Activated naive CD4-positive, alpha-beta T cell treated with anti-CD3 and anti-CD28 coated beads, Interleukin-2, amount 50 U/mL, for 72 hours (primary cell): ENCODE data around the gene TGM2. TPM values are rescaled to one million over a fixed set of nuclear protein-coding genes. Genes with fewer than 3 reads are reported as not detected.
A peak's percentile ranks its signal among the peaks of the same experiment; 100 is the strongest.
"Not testable (repeated sequence)": the region's sequence is repeated elsewhere in the genome, so short reads cannot be mapped to it uniquely, and the experiment has no call there.

Experiments used
- ATAC-seq, 2 donors: fragments of 150-1000 bp; cut with Tn5 transposase; 2 replicates each; pipeline ENCODE4 v1.10.0; 2021; ENCODE audit warnings: mild to moderate bottlenecking in 2 of 2, moderate library complexity in 2 of 2
- DNase-seq, 2 donors: peaks; one replicate each; pipeline ENCODE4 v3.0.0; 2021 to 2022; ENCODE audit warnings: low spot score in 2 of 2
- H3K27ac Mint-ChIP-seq, 2 donors: one replicate each; pipeline ENCODE4 v1.8.0; 2022; ENCODE audit warnings: mild to moderate bottlenecking in 2 of 2, mixed read lengths in 2 of 2
- H3K36me3 Mint-ChIP-seq, 2 donors: one replicate each; pipeline ENCODE4 v1.8.0; 2022; ENCODE audit warnings: mixed read lengths in 2 of 2
- H3K9me3 Mint-ChIP-seq, 2 donors: one replicate each; pipeline ENCODE4 v1.8.0; 2022; ENCODE audit warnings: mixed read lengths in 2 of 2
- total RNA-seq, 2 donors: library from RNA; stranded (reverse); gene quantifications; one replicate each; pipeline ENCODE4 v1.2.3, GENCODE V29; 2022

TGM2 gene
- total RNA-seq, 2 donors from 2014 or later, result 0.10 TPM; not detected in 1

DNA sequence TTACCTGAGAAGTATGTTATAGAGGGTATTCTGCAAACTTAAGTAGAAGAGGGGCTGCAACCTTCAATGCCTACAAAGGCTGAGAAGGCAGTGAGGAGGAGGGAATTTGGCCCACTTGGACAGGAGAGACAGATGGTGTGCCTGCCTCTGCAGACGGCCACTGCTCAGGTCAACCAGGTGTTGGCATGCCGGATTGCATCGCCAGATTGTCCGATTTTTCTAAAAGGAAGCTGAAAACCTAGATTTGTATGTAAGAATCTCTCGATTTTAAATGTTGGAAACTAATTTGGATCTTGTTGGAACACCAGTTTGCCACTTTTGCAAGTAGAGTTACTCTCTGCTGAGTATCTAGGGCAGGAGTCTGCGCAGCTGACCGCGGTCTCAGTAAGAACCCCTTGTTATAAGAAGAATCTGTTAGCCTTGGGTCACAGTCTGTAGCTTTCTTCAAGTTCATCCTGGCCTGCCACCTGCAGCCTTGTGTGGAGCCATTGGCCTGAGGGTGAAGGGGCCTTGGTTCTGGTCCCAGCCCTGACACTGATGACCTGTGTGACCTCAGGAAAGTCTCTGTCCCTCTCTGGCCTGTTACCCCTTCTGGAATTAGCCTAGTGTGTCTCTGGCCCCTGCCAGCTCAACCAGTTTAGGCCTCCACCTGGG lies 54.4 kb downstream of the TGM2 start:
- ATAC-seq (no peak), DNase-seq (no peak)
- Mint-ChIP-seq H3K9me3 (no peaks in the 10 kb centered on the region), H3K36me3 (no peaks in the 10 kb centered on the region), H3K27ac (no peak overlapping the region)

DNA sequence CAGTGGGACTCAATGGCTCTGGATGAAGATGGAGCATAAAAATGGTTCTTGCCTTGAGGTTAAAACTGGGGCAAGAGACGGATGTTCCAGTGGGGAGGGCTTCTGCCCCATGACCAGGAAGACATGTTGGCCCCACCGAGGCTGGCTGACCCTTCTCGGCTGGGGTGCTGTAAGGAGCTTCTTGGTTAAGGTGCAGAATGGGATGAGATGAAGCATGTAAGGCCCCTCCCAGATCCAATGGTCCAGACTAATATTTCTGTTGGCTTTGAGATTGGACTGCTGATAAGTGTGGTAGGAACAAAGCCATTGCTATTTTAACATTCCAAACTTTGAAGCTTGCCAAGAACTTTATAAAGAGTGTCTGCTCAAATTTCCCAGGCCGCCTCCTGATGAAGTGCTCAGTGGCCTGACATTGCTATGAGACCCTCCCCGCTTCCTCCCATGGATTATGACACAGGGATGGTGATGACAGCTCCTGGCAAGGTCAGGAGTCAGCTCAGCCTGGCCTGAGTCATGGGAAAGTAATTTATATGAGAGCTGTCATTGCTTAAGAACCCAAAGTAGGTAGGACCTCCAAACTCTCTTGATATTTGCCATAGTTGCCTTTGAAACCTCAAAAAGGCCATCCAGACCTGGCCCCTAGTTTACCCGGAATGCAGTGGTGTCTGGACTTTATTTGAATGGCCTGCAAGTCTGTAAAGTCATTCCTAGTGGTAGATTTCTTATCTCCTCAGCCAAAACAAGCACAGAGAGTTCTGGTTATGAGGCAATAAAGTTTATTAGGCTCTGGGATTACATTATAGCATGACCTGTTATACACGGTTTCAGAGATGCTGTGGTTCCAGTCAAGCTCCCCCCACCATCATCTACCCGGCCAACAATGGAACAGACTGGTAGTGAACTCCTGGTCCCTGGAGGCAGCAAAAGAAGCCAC lies 55.2 kb downstream of the TGM2 start:
- no peaks in the 10 kb centered on the region for H3K36me3 Mint-ChIP-seq
- ATAC-seq (no peak), DNase-seq (no peak)
- no peaks in the 10 kb centered on the region for H3K9me3 Mint-ChIP-seq
- H3K27ac Mint-ChIP-seq, result no peak overlapping the region

DNA sequence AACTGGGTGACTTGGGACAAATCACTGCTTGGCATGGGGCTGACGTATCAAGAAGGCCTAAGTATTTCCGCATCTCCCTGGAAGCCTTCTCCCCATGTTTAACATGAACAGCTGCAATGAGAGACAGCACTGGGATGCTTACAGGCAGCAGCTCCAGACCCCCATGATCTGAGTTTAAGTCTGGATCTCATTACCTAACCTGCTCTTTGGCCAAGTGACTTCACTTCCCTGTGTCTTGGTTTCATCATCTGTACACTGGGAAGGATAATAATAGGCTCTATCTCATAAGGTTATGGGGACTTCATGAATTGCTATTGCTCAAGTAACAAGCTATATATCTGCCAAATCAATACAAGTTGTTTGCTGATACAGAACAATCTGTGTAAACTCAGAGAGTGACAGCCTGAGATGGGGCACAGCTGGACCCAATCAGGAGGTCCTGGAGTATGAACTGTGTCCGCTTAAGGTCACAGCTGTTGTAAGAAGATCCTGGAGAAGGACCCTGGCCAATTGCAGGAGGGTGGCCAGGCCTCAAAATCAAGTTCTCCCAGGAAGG lies 56.0 kb downstream of the TGM2 start:
- Mint-ChIP-seq H3K36me3 (no peaks in the 10 kb centered on the region), H3K9me3 (no peaks in the 10 kb centered on the region), H3K27ac (peak overlapping the region in 1 of 2 donors; percentile 56)
- ATAC-seq, result no peak
- DNase-seq, result no peak

DNA sequence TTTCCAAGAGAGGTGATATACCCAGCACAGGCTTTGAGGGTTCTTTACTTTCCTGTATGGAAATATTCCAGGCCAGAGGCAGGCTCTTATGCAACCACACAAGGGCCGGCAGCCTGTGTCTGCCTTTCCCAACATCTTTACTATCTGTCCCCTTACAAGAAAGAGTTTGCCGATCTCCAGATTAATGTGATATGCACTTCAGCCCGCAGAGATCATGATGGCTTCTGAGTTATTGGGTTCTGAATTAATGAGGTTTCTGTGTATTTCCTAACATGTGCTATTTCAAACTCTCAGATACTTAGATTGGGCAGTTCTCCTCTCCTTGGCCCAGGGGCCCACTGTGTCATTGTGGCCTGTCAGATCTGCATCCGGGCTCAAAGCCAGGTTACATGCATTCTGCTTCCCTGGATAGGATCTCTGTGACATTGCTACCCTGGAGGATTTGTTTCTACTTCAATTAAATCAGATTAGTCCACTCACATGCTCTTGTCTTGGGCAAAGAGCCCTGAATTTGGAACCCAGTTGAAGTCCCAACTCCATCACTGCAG lies 56.6 kb downstream of the TGM2 start:
- ATAC-seq, result no peak
- no peaks in the 10 kb centered on the region for H3K9me3 Mint-ChIP-seq

DNA sequence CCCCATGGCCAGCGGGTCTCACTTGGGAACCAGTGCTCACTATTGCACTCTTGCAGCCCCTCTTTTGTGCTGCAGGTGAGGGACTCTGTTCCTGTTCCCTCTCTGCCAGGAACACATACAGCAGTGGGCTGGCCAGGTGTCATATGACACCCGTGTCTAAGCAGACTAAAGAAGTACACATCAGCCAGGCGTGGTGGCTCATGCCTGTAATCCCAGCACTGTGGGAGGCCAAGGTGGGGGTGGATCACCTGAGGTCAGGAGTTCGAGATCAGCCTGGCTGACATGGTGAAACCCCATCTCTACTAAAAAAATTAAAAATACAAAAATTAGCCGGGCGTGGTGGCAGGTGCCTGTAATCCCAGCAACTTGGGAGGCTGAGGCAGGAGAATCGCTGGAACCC lies 57.2 kb downstream of the TGM2 start:
- H3K36me3 Mint-ChIP-seq, H3K9me3 Mint-ChIP-seq, H3K27ac Mint-ChIP-seq, ATAC-seq, DNase-seq: not testable (repeated sequence)

More for the DNA sequence above, 56.6 kb downstream of the TGM2 start:
- H3K36me3 Mint-ChIP-seq, result no peaks in the 10 kb centered on the region
- DNase-seq, result no peak
- H3K27ac Mint-ChIP-seq, result no peak overlapping the region

DNA sequence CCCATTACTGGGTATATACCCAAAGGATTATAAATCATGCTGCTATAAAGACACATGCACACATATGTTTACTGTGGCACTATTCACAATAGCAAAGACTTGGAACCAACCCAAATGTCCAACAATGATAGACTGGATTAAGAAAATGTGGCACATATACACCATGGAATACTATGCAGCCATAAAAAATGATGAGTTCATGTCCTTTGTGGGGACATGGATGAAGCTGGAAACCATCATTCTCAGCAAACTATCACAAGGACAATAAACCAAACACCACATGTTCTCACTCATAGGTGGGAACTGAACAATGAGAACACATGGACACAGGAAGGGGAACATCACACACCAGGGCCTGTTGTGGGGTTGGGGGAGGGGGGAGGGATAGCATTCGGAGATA lies 57.7 kb downstream of the TGM2 start:
- not testable (repeated sequence) for ATAC-seq, H3K27ac Mint-ChIP-seq, H3K9me3 Mint-ChIP-seq, DNase-seq, H3K36me3 Mint-ChIP-seq

DNA sequence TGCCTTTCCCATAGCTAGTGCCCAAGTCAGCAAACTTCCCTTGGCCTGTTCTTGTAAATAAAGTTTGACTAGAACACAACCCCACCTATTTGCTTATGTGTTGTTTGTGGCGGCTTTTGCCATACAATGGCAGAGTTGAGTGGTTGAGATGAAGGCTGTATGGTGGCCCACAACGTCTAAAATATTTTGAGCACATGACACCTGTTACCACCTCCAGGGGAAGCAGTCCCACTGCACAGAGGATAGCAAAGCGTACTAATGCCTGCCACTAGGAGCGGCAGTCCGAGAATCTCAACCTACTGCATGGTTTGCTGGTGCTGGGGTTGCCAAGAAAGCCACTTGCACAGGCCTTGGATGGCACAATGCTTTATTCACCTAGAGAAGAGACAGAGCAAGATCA lies 58.6 kb downstream of the TGM2 start:
- Mint-ChIP-seq H3K9me3 (no peaks in the 10 kb centered on the region), H3K27ac (no peak overlapping the region), H3K36me3 (no peaks in the 10 kb centered on the region)
- no peak for ATAC-seq
- DNase-seq, result no peak

DNA sequence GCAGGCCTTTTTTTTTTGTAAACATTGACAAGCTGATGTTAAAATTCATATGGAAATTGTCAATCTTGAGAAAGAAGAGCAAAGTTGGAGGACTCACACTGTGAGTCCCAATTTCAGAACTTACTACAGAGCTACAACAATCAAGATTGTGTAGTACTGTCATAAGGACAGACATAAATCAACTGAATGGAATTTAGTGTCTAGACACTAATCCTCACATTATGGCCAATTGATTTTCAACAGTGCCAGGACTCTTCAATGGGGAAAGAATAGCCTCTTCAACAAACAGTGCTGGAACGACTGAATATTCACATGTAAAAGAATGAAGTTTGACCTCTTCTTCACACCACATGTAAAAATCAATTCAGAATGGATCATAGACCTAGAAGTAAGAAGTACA lies 60.8 kb downstream of the TGM2 start:
- Mint-ChIP-seq H3K36me3 (peaks cover 8 to 11% of the 10 kb centered on the region in 2 donors), H3K9me3 (peaks cover 7 to 11% of the 10 kb centered on the region in 2 donors), H3K27ac (no peak overlapping the region)
- DNase-seq (no peak), ATAC-seq (no peak)

DNA sequence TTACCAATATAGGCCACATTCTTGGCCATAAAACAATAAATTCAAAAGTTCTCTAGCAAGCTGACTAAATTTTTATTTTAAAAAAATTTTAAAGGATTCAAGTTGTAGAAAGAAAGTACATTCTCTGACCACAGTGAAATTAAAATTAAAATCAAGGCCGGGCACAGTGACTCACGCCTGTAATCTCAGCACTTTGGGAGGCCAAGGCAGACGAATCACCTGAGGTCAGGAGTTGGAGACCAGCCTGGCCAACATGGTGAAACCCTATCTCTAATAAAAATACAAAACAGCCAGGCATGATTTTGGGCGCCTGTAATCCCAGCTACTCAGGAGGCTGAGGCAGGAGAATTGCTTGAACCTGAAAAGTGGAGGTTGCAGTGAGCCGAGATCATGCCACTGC lies 62.9 kb downstream of the TGM2 start:
- Mint-ChIP-seq H3K9me3 (peaks cover 11 to 12% of the 10 kb centered on the region in 2 donors), H3K36me3 (peaks cover 8 to 11% of the 10 kb centered on the region in 2 donors)
- DNase-seq, H3K27ac Mint-ChIP-seq, ATAC-seq: not testable (repeated sequence)

DNA sequence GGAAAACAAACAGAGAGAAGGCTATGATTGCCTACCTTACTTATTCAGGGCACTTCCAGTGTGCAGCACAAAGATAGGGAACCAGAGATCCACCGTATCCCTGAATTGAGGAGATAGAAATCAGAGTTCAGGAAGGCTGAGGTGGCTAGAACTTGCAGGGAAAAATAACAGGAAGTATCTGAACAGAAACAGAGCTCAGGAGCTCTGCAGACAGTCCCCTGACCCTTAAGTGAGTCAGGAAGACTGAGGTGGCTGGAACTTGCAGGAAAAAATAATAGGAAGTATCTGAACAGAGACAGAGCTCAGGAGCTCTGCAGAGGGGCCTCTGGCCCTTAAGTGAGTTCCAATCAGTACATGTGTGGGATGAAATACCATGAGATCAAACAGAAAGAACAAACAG lies 66.1 kb downstream of the TGM2 start:
- Mint-ChIP-seq H3K36me3 (peaks cover 8 to 11% of the 10 kb centered on the region in 2 donors), H3K9me3 (peaks cover 11 to 12% of the 10 kb centered on the region in 2 donors), H3K27ac (no peak overlapping the region)
- ATAC-seq (no peak), DNase-seq (no peak)

DNA sequence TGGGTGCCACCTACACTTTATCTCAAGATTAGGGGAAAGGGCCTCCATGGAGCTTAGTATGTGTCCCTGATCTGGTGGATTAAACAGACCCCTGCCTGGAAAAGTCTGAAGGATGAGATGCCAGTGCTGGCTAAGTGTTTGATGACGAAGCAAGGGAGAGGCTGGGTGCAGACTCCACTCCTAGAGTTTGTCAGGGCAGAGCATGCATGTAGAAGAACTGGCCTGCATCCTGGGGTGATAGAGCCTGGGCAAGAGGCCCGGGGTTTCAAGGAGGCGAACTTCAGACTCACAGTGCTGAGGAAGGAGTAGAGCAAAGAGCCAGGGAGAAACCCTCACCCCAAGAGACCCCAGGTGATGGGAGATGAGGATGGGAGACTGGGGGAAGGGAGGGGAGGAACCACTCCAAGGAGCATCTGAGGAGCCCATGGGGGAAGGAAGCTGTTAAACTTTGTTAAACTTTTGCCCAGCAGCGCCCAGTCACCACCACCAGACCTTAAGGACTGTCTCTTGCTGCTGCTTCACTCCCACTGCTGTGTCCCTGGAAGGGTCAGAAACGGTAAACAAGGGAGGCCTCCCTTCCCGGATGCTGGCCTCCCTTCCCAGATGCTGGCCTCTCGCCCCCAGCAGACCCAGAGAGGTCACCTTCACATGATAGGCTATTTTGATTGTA lies 69.9 kb downstream of the TGM2 start:
- peak overlapping the region; percentile 22 to 58 for H3K27ac Mint-ChIP-seq
- peaks cover 5% of the 10 kb centered on the region in 2 donors for H3K9me3 Mint-ChIP-seq
- H3K36me3 Mint-ChIP-seq, result peaks cover 1 to 4% of the 10 kb centered on the region in 2 donors
- no peak for DNase-seq
- ATAC-seq, result no peak

DNA sequence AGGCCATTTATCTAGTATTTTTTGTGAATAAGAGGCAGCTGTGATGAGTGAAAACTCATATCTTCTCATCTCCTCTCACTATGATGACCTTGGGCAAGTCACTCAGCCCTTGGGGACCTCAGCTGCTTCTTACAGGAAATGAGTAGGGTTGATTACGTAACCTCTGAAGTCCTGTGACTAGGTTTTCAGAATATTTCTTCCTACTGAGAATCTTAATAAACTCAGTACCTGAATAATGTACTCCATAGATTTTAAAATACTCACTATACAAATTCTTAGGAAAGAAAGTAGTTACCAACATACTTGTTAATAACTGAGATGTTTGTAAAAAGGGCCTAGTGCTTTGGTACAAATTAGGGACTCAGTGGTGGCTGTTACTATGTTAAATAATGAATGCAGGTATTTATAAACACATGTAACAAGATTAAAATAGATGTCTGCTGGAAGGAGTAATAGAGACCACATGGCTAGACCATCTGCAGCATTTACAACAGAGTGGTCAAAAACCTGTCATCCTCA lies 70.6 kb downstream of the TGM2 start:
- Mint-ChIP-seq H3K36me3 (no peaks in the 10 kb centered on the region), H3K9me3 (peaks cover 0 to 5% of the 10 kb centered on the region in 2 donors), H3K27ac (peak overlapping the region; percentile 22 to 58)
- peak; percentile 75 to 80 for ATAC-seq
- no peak for DNase-seq

DNA sequence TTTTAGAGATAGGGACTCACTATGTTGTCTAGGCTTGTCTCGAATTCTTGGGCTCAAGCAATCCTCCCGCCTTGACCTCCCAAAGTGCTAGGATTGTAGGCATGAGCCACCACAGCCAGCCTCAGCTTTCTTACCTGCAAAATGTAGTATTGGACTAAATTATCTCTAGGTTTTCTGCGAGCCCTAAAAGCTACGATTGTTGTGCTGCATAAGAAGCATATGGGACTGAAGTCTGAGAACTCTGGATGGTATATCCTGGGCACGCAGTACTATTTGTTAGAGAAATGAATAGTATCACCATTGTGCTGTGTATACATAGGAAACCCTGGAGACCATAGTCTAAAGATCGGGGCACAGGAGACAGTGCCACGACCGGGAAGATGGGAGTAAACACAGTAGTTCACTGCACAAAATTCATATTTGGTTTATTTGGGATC lies 71.4 kb downstream of the TGM2 start:
- DNase-seq, result no peak
- ATAC-seq, result no peak
- Mint-ChIP-seq H3K9me3 (no peaks in the 10 kb centered on the region), H3K27ac (peak overlapping the region in 1 of 2 donors; percentile 88), H3K36me3 (no peaks in the 10 kb centered on the region)

DNA sequence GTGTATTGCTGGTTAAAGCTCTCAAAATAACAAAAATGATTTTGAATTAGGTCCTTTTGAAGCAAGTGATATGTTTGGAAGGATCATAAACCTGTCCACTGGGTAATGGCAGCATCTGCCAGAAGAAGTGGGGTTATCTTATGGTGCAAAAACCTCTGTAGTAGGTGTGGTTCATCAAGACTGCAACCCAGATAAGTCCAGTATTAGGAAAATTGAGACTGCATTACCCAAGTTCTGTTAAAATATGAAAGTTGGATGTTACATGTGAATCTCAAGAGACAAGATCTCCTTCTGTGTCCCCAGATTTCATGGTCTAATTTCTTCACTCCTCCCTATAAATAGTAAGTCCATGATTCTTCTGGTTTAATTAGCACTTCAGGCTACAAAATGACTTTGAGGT lies 72.2 kb downstream of the TGM2 start:
- Mint-ChIP-seq H3K36me3 (no peaks in the 10 kb centered on the region), H3K27ac (peak overlapping the region in 1 of 2 donors; percentile 88), H3K9me3 (no peaks in the 10 kb centered on the region)
- ATAC-seq, result no peak
- no peak for DNase-seq

DNA sequence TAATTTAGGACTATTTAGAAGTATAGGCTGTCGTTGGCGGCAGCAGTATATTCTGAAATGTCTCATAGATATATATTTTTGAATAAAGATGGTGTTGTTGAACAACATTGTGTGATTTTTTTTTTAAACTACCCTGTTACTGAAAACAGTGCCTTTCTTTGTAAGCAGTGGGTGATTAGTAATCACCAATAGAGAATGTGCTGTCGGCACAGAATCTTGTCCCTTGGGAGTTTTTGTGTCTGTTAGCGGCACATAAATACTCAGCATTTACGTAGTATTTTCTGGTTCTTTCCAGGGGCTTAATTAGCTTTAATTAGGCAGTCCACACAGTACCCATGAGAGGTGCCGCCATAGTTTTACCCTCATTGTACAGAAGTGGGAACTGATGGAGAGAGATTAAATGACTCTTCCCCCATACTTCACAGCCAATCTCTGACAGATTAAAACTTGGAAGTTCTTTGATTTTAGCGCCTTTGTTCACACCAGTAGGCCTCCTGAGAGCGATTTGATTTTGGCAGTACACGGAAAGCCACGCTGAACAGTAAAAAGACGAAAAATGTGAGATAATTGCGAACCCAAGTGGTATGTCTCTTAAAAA lies 72.7 kb downstream of the TGM2 start:
- Mint-ChIP-seq H3K9me3 (no peaks in the 10 kb centered on the region), H3K27ac (peak overlapping the region in 1 of 2 donors; percentile 47), H3K36me3 (no peaks in the 10 kb centered on the region)
- no peak for ATAC-seq
- DNase-seq, result no peak
